Inflammatory macrophage treated with lipopolysaccharide for 1 hour (primary cell): Measurements from ENCODE around the gene S1PR2.
"Not testable (repeated sequence)": the region's sequence is repeated elsewhere in the genome, so short reads cannot be mapped to it uniquely, and the experiment has no call there.

ENCODE experiments used
- DNase-seq, 2 donors: peaks; one replicate each; pipeline ENCODE4 v3.0.0-alpha.2; 2020 to 2022

Gene S1PR2

DNA sequence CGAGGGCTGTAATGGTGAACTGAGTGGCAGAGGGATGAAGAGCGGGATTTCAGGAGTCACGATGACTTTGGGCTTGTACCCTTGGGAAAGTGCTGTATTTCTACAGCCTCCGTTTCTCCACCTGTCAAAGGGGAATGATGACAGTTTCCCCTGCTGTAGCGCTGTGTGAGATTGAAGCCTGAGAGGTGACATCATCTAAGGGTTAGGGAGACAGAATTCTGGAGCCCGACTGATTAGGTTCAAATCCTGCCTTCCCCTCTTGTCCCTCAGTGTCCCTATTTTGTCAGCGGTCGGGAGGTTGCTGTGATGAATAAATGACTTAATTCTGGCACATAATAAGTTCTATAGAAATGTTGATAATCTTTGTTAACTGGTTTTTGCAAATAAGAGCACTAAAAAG, 21.6 kb upstream of the S1PR2 start:
- DNase-seq: no peak

DNA sequence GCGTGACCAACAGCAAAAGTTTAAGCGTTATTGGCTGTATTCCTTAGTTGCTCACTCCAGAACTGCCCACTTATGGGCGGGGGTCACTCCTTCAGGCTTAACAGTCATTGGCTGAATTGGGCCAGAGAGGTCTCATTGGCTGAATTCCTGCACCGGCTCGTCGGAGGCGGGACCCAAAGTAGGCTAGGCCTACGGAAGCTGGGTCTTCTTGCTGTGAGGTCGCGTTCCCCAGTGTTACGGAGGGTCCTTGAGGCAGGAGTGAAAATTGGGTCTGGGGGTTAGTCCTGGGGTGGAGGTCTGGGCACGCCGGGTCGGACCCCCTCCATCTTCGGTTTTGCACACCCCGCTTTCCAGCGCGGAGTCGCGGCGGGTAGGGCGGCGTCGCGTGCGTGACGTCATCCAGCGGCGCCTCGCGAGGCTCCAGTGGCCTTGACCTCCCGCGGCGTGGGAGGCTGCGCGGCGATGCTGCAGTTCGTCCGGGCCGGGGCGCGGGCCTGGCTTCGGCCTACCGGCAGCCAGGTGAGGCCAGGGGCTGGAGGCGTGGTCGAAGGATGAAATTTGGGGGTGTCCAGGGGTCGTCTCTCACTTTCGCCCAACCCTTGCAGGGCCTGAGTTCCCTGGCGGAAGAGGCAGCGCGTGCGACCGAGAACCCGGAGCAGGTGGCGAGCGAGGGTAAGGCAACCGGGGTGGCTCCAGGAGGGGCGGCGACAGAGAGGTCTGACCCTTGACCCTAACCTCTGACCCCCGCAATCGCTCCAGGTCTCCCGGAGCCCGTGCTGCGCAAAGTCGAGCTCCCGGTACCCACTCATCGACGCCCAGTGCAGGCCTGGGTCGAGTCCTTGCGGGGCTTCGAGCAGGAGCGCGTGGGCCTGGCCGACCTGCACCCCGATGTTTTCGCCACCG, 20.9 kb upstream of the S1PR2 start, which contains the start of gene MRPL4:
MRPL4 (plus strand) TSS at position 423 of the 903 bp plus-strand sequence; CDS start at position 463, 40 bp downstream.
- peak; percentile 97 to 99 for DNase-seq

DNA sequence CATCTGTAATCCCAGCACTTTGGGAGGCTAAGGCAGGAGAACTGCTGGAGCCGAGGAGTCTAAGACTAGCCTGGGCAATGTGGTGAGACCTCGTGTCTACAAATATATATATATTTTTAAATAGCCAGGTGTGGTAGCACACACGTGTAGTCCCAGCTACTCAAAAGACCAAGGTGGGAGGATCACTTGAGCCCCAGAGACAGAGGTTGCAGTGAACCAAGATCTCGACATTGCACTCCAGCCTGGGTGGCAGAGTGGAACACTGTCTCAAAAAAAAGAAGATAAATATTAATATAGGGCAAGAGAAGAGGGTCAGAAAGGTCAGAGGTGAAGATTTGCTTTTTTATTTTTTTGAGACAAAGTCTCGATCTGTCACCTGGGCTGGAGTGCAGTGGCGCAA, 15.4 kb upstream of the S1PR2 start:
- DNase-seq: no peak

DNA sequence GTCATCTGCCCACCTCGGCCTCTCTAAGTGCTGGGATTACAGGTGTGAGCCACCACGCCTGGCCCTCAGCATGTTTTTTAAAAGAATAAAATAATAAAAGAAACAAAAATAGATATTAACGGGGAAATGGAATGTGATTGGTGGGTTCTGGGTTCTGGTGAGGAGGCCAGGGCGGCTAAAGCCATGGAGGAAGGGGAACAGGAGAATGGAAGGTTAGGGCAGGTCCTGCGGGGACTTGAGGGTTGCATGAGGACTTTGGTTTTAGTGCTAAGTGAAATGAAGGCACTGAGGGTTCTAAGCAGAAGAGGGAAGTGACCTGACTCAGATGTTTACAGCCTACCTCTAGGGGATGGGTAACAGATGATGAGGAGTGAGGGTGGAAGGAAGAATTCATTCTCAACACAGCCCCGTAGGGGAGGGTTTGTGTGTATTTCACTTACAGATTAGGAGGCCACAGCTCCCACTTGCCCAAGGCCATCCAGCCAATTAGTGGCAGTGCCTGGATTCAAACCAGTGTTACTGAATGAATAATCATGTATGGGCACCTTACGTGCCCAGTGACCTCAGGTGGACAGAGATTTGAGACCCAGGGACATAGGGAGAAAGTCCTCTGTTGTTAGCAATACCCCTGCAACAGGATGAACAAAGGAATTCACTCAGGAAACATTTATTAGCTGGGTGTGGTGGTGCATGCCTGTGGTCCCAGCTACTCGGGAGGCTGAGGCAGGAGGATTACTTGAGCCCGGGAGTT, 14.2 kb upstream of the S1PR2 start:
- DNase-seq: no peak

DNA sequence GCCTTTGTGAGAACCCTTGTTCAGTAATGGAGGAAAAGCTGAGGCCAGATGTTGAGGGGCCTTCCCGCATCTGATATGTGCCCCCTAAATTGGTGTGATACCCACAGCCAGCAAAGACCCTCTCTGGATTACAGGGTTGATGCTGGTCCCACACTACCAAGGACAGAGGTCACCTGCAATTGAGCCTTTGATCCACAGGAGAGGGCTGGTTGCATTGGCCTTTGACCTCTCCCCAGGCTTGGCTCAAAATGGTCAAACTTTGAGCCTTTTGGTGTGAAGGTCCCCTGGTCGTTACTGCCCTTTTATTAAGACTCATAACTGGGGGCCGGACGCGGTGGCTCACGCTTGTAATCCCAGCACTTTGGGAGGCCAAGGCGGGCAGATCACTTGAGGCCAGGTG, 12.5 kb upstream of the S1PR2 start:
- no peak for DNase-seq

DNA sequence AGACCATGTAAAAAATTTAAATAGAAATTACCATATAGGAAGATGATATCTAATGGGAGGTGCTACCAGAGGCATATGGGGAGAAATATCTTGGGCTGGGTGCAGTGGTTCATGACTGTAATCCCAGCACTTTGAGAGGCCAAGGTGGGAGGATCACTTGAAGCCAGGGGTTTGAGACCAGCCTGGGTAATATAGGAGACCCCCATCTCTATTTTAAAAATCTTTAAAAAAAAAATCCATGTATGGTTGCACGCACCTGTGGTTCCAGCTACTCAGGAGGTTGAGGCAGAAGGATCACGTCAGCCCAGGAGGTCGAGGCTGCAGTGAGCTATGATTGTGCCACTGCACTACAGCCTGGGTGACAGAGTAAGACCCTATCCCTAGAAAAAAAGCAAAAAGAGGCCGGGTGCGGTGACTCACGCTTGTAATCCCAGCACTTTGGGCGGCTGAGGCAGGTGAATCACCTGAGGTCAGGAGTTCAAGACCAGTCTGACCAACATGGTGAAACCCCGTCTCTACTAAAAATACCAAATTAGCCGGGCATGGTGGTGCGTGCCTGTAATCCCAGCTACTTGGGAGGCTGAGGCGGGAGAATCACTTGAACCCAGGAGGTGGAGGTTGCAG, 10.8 kb upstream of the S1PR2 start:
- DNase-seq: not testable (repeated sequence)

DNA sequence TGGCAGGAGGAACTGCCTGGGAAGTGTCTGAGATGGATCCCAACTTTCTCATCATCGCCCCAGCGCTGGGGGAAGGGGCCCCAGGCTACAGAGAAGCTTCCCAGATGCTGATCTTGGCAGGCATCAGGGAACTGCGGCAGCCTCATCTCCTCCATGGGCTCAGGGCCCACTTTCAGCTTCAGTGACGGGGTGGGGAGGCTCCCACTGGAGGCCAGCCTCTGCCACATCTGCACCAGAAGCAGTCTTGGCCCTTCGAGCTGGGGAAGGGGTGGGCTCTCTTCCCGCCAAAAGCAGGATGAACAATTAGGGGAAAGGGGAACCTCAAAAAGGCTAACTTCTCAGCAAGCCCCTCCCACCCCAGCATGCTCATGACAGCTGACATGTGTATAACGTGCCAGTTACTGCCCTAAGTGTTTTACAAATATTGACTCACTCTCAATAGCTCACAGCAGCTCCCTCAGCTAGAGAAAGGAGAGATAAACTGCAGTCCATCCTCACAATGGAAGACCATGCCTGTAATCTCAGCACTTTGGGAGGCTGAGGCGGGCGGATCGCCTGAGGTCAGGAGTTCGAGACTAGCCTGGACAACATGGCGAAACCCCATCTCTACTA, 7.1 kb upstream of the S1PR2 start:
- DNase-seq: no peak

DNA sequence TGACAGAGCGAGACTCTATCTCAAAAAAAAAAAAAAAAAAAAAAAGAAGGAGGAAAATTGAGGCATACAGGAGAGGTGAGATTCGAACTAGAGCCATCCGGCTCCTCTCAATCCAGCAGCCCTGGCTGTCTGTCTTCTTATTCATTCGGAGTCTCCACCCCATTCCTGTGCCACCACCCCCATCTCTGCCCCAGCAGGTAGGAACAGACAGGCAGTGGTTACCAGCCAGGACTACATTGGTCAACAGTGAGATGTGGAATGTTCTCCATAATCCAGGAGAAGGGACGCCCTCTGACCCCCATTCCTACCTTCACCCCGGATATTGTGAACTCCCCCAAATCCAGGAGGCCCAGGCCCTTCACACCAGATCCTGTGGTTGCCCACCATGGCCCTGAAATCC, 6.6 kb upstream of the S1PR2 start:
- no peak for DNase-seq

DNA sequence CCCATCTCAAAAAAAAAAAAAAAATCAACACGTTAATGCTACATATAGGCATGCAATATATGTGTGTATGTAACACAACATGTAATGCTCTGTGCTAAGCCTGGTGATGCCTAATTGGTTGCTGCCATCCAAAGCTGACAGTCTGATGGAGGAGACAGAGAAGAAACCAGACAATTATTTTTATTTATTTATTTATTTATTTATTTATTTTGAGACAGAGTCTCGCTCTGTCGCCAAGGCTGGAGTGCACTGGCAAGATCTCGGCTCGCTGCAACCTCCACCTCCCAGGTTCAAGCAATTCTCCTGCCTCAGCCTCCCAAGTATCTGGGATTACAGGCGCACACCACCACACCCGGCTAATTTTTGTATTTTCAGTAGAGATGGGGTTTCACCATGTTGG, 4.3 kb upstream of the S1PR2 start:
- not testable (repeated sequence) for DNase-seq

DNA sequence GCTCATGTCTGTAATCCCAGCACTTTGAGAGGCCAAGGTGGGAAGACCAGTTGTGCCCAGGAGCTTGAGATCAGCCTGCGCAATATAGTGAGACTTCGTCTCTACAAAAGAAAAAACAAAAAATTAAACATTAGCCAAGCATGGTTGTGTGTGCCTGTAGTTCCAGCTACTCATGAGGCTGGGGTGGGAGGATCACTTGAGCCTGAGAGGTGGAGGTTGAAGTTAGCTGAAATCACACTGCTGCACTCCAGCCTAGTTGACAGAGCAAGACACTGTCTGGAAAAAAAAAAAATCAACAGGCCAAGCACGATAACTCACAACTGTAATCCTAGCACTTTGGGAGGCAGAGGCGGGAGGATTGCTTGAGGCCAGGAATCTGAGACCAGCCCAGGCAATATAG, 3.9 kb upstream of the S1PR2 start:
- no peak for DNase-seq

DNA sequence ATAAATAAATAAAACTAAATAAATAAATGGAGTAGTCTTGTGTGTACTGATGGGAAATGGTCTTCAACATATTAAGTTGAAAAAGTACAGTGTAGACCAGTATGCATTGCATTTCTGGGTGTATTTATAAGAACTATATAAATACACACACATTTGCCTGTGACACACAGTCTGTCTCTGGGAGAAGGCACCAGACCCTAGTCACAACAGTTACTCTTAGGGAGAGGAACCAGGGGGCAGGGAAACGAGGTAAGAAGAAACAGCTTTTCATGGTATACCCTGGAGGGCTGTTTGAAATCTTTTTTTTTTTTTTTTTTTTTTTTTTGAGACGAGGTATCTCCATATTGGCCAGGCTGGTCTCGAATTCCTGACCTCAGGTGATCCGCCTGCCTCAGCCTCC, 2.8 kb upstream of the S1PR2 start:
- no peak for DNase-seq

DNA sequence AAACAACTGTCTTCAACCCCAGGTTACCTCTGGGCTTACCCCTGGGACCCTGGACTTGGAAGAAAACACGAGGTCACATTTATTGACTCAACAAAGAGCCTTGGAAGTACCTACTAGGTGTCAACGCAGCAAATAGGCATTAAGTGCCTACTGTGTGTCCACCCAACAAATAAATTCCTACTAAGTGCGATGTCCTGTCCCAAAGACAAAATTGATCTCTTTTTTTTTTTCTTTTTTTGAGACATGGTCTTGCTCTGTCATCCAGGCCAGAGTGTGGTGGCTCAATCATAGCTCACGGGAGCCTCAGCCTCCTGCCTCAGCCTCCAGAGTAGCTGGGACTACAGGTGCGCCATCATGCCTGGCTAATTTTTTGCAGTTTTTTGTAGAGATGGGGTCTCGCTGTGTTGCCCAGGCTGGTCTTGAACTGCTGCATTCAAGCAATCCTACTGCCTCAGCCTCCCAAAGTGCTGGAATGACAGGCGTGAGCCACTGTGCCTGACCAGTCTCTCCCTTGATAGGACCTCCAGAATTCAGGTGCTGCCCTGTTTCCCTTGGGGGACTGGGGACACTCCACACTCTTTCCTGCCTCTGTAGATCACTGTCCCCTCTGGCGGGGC, 589 bp upstream of the S1PR2 start:
- DNase-seq: no peak

DNA sequence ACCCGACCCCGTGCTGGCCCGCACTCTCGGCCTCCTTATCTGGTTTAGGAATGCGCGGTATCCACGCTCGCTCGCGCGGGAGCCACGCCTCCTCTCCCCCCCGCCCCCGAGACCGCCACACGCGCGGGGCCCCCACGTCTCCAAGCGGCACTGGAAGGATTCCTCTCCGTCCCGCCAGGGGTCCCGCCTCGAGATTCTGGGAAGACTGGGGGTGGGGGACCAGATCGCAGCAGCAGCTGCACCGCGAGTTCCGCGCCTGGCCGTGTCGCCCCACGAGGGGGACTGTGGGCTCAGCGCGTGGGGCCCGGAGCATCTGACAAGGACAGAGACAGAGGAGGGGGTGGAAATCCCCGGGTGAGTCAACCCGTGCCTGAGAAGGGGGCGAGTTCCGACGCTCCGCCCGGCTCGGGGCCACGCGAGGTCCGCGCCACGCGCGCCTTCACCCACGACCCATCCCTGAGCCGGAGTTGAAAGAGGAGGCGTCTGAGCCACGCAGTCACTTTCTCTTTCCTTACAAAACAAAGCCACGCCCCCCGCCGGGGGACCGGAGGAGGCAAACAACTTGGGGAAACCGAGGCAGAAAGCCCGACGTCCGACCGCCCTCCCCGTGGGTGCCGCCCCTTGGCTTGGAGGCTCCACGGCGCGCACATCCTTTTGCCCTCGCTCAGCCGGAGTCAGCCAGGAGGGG, 814 bp downstream of the S1PR2 start:
- peak; percentile 40 to 73 for DNase-seq

DNA sequence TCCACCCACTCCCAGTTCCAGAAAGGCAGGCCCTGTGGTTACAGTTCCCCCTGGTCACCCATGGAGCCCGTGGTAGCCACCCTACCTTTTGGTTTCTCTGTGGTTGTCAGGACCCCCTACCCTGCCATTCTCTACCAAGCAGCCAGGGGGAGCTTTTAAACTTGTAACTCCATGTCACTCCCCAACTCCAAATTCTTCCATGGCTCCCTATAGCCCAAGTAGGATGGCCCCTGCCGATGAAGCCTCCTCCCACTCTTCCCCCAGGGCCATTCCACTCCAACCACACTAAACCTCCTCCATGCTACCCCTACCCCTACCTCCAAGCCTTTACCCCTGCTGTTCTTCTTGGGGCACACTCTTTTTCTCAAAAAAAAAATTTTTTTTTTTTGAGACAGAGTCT, 2.2 kb downstream of the S1PR2 start:
- peak in 1 of 2 donors; percentile 38 for DNase-seq

DNA sequence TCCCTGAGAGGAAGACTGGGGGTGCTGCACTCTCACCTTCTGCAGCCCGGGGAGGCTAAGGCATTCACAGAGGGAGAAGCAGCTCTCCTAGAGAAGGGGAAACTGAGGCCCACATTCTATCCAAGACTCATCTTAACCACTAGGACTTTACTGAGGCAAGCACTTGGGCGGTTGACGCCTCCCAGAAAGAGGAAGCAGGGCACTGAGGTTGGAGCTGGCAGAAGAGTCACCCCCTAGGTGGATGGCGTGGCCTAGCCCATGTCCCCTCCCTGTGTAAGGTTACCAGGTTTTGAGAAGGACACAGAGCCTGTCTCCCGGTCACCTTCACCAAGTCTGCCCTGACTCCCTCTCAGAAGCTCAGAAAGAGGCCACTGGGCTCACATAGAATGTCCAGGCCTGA, 2.7 kb downstream of the S1PR2 start:
- DNase-seq: peak in 1 of 2 donors; percentile 48

DNA sequence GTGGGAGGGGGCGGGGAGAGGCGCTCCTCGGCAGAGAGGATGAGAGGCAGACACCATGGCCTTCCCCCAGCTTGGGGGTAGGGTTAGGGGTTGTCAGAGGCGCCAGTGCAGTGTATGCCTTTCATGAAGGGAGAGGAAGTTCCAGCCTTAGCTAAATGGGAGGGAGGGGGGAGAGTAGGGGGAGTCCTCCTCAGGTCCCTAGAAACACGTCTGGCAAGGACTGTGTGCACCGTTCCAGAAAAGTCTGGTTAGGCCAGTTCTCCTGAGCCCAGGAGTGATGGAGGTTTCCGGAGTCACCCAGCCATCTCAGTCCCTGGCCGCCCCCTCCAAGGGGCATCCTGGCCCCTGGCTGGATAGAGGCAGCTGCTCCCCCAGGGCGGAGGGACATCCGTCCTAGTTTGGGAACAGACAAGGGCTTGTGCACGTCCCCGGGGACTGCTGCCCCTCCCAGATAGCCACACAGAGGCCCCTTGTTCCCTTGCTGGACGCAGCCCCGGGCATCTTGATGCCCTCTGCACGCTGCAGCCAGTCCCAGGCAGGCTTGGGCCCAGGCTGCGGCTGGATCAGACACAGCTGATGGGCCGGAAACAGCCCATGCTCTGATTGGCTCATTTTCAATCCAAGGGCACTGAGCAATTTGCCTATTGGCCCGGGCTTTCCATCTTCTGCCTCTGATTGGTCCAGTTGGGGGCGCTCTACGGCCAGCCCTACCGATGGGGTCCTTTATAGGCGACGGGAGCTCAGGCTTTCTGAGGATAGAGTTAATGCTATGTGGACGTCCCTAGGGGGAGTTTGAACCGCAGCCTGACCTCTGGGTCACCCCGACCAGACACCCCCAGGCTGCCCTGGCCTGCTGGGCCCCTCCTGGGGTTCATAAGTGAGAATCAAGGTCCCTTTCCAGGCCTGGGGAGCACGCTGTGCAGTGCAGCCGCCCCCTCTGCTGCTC, 3.8 kb downstream of the S1PR2 start:
- no peak for DNase-seq

DNA sequence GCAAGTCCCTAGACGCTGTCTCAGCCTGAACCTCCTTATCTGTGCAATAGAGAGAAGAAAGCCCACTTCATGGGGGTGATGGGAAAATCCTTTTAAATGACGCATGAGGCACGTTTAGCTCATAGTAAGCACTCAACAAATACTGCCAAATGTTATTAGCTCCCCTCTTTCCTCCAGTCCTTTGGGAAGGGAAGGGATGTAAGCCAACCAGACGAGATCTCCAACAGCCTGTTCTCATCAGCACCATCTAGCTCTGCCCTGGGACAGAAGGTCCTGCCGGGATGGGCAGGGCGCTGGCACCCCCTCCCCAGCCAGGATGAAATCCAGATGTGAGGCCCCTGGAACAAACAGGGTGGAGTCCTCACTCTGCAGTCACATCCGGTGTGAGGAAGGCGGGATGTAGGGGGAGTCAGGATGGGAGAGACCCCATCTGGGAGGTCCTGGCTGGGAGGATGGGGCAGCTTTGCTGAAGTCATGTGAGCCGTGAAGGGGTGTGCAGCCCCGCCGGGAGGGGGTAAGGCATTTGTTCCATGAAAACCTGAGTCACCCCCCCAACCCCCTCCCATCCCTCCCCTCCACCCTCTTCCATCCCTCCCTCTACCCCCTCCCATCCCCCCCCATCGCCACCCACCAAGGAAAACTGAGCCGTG, 4.6 kb downstream of the S1PR2 start:
- no peak for DNase-seq

DNA sequence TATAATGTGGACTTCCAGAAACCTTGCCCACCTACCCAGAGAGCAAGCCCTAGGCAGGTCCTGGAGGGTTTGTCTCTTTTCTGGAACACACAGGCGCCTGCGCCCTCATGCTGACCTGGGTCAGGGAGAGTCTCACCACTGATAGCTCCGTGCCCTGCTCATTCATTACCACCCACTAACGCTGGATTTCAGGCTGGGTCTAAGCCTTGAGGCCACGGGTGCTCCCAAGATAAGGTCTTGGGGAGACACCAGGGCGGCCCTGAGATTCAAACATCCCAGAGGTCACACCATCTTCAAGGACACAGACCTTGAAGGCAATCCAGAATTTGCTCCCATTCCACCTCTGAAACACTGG, 5.1 kb downstream of the S1PR2 start:
- DNase-seq: no peak

DNA sequence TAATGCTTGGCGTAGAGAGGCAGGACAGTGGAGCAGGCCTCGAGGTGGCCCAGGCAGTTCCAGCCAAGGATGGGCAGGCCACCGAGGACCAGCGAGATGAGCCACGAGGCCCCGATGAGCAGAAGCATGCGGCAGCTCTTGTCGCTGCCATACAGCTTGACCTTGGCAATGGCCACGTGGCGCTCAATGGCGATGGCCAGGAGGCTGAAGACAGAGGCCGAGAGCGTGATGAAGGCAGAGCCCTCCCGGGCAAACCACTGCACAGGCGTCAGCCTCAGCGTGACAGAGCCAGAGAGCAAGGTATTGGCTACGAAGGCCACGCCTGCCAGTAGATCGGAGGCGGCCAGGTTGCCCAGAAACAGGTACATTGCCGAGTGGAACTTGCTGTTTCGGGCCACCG, 6.8 kb downstream of the S1PR2 start:
- DNase-seq: no peak

DNA sequence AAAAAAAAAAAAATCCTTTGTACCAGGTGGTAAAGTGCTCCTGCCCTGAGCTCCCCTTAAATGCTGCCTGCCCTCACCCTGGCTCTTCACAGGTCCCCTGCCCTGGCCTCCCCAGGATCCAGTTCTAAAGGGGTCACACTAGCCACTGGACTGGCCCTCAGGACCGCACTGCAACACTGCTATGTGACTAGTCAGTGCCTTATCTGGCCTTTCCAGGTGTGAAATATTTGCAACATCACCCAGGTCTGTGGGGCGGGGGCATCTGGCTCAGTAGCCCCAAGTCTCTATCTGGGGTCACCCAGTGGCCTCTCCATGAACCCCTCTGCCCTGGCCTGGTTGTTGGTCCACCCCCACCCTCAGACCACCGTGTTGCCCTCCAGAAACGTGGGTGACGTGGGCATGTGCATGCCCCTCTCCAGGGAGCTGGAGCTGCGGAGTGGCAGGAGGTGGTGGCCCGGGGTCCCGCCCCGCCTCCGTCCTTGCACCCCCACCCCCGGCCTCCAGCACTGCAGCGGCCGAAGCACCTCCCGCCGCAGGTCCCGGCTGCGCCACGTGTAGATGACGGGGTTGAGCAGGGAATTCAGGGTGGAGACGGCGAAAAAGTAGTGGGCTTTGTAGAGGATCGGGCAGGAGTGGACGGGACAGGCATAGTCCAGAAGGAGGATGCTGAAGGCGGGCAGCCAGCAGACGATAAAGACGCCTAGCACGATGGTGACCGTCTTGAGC, 7.5 kb downstream of the S1PR2 start:
- no peak for DNase-seq
